Measurements from ENCODE around the gene PDZD2. TPM values are rescaled to one million over a fixed set of nuclear protein-coding genes. Genes with fewer than 3 reads are reported as not detected.

The PDZD2 gene
- total RNA-seq, 2 donors from 2014 or later, result 6.6 to 14.6 TPM

DNA sequence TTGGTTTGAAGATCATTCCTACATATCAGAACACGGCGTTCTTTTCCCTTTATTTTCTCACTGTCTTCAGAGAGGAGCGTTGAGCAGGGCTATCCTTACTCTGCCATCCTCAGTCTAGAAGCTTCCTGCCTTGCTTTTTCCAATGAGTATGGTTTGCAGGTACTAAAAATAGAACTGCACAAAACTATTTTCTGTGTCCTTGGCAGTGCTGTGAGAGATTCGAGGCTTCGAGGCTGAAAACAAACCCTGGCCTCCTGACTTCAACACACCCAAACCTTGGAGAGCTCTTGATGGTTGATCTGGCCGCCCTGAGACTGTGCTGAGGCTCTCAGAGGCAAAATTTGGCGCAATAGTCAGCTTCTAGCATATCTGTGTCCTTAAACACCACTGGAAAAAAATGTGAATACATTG is 456.3 kb downstream of the PDZD2 start:
- Histone ChIP-seq H3K4me3 (ENCODE audit: low read length) (no peak overlapping the region), H3K4me1 (ENCODE audit: control insufficient read depth, insufficient read depth, low read length) (no peaks in the 10 kb centered on the region), H3K36me3 (ENCODE audit: control insufficient read depth, insufficient read depth, low read length) (peaks cover 27% of the 10 kb centered on the region), H3K27ac (ENCODE audit: low read depth, low read length) (no peak overlapping the region), H3K9ac (ENCODE audit: extremely low read depth, low read length, poor library complexity, severe bottlenecking) (no peak overlapping the region), H3K9me3 (ENCODE audit: control insufficient read depth, low read length) (no peaks in the 10 kb centered on the region), H3K27me3 (ENCODE audit: control insufficient read depth, insufficient read depth, low read length, poor library complexity, severe bottlenecking) (no peaks in the 10 kb centered on the region)
- WGBS, 2 experiments (ENCODE audit: insufficient coverage in 1 of 2, insufficient read length in 1 of 2), result 92 to 95% methylated on average over 5 to 7 of the region's 7 CpGs
- Mint-ChIP-seq H3K4me1 (no peaks in the 10 kb centered on the region), H3K36me3 (ENCODE audit: low read depth) (peaks cover 39% of the 10 kb centered on the region), H3K4me3 (no peak overlapping the region), H3K27me3 (ENCODE audit: insufficient read depth) (no peaks in the 10 kb centered on the region), H3K9me3 (no peaks in the 10 kb centered on the region), H3K27ac (no peak overlapping the region)
- DNase-seq, result no peak
- TF ChIP-seq, protein P1, sequence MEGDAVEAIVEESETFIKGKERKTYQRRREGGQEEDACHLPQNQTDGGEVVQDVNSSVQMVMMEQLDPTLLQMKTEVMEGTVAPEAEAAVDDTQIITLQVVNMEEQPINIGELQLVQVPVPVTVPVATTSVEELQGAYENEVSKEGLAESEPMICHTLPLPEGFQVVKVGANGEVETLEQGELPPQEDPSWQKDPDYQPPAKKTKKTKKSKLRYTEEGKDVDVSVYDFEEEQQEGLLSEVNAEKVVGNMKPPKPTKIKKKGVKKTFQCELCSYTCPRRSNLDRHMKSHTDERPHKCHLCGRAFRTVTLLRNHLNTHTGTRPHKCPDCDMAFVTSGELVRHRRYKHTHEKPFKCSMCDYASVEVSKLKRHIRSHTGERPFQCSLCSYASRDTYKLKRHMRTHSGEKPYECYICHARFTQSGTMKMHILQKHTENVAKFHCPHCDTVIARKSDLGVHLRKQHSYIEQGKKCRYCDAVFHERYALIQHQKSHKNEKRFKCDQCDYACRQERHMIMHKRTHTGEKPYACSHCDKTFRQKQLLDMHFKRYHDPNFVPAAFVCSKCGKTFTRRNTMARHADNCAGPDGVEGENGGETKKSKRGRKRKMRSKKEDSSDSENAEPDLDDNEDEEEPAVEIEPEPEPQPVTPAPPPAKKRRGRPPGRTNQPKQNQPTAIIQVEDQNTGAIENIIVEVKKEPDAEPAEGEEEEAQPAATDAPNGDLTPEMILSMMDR (conservative IDR thresholded peaks at IDR 0.05), result no peak

DNA sequence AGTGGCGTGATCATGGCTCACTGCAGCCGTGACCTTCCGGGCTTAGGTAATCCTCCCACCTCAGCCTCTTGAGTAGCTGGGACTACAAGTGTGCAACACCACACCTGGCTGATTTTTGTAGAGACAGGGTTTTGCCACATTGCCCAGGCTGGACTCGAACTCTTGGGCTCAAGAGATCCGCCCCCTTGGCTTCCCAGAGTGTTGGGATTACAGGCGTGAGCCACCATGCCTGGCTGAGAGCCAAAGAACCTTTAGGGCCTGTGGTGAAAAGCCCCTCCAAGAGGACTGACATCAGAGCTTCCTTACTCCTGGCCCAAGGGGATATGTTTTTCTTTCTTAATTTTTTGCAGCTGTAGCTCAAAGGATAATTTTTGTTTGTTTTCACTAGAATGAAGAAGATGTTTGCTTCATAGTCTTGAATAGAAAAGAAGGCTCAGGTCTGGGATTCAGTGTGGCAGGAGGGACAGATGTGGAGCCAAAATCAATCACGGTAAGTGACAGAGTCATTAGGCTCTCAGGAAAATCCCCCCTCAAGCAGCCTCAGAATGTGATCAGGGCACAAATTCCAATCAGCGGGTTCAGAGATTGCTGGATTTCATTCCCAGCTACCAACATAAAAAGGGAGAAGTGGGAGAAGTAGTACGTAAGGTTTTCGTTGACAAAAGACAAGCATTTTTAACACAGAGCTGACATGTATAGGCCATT is 458.1 kb downstream of the PDZD2 start:
- Mint-ChIP-seq H3K4me1 (no peaks in the 10 kb centered on the region), H3K36me3 (ENCODE audit: low read depth) (peaks cover 48% of the 10 kb centered on the region), H3K27ac (no peak overlapping the region), H3K9me3 (no peaks in the 10 kb centered on the region), H3K4me3 (no peak overlapping the region), H3K27me3 (ENCODE audit: insufficient read depth) (no peaks in the 10 kb centered on the region)
- H3K4me3 ChIP-seq (ENCODE audit: low read length), result no peak overlapping the region
- no peak for DNase-seq
- no peaks in the 10 kb centered on the region for H3K4me1 ChIP-seq (ENCODE audit: control insufficient read depth, insufficient read depth, low read length)
- no peaks in the 10 kb centered on the region for H3K27me3 ChIP-seq (ENCODE audit: control insufficient read depth, insufficient read depth, low read length, poor library complexity, severe bottlenecking)
- H3K9me3 ChIP-seq (ENCODE audit: control insufficient read depth, low read length), result no peaks in the 10 kb centered on the region
- TF ChIP-seq, protein P1 (conservative IDR thresholded peaks at IDR 0.05), result no peak
- H3K9ac ChIP-seq (ENCODE audit: extremely low read depth, low read length, poor library complexity, severe bottlenecking), result no peak overlapping the region
- peaks cover 41% of the 10 kb centered on the region for H3K36me3 ChIP-seq (ENCODE audit: control insufficient read depth, insufficient read depth, low read length)
- H3K27ac ChIP-seq (ENCODE audit: low read depth, low read length), result no peak overlapping the region
- 90 to 97% methylated on average over 6 to 10 of the region's 10 CpGs for WGBS, 2 experiments (ENCODE audit: insufficient coverage in 1 of 2, insufficient read length in 1 of 2)

DNA sequence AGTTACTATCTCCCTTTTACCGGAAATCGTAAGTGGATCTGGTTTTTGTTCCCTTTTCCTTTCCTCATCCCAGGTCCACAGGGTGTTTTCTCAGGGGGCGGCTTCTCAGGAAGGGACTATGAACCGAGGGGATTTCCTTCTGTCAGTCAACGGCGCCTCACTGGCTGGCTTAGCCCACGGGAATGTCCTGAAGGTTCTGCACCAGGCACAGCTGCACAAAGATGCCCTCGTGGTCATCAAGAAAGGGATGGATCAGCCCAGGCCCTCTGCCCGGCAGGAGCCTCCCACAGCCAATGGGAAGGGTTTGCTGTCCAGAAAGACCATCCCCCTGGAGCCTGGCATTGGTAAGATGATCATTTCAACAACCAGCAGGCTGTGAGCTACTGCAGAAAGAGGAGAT is 459.4 kb downstream of the PDZD2 start:
- no peaks in the 10 kb centered on the region for H3K4me1 ChIP-seq (ENCODE audit: control insufficient read depth, insufficient read depth, low read length)
- TF ChIP-seq, protein P1 (conservative IDR thresholded peaks at IDR 0.05), result no peak
- no peak for DNase-seq
- H3K9me3 ChIP-seq (ENCODE audit: control insufficient read depth, low read length), result no peaks in the 10 kb centered on the region
- Mint-ChIP-seq H3K27me3 (ENCODE audit: insufficient read depth) (no peaks in the 10 kb centered on the region), H3K4me3 (no peak overlapping the region), H3K9me3 (no peaks in the 10 kb centered on the region), H3K27ac (no peak overlapping the region), H3K36me3 (ENCODE audit: low read depth) (peaks cover 55% of the 10 kb centered on the region), H3K4me1 (no peaks in the 10 kb centered on the region)
- WGBS, 2 experiments (ENCODE audit: insufficient coverage in 1 of 2, insufficient read length in 1 of 2), result 85 to 93% methylated on average over 9 of the region's 9 CpGs
- no peaks in the 10 kb centered on the region for H3K27me3 ChIP-seq (ENCODE audit: control insufficient read depth, insufficient read depth, low read length, poor library complexity, severe bottlenecking)
- no peak overlapping the region for H3K4me3 ChIP-seq (ENCODE audit: low read length)
- H3K27ac ChIP-seq (ENCODE audit: low read depth, low read length), result no peak overlapping the region
- H3K36me3 ChIP-seq (ENCODE audit: control insufficient read depth, insufficient read depth, low read length), result peaks cover 54% of the 10 kb centered on the region
- no peak overlapping the region for H3K9ac ChIP-seq (ENCODE audit: extremely low read depth, low read length, poor library complexity, severe bottlenecking)
